Measurements from ENCODE around the gene SERPINC1.
"Not testable (repeated sequence)": the region's sequence is repeated elsewhere in the genome, so short reads cannot be mapped to it uniquely, and the experiment has no call there.

SERPINC1 gene

GRCh38 chr1:173917149-173917548 lies at the start of gene SERPINC1:
SERPINC1 (minus strand) TSS chr1:173917327; CDS start chr1:173917259, 68 bp downstream.
- no peak for DNase-seq

GRCh38 chr1:173965896-173966295 lies 48.8 kb upstream of the SERPINC1 start:
- DNase-seq: not testable (repeated sequence)

- no peak for DNase-seq
Observed at GRCh38 chr1:173963477-173963876, 46.4 kb upstream of the SERPINC1 start.

- no peak for DNase-seq
Observed at GRCh38 chr1:173960625-173961024, 43.5 kb upstream of the SERPINC1 start.

GRCh38 chr1:173954179-173954578 lies 37.1 kb upstream of the SERPINC1 start:
- DNase-seq: no peak

GRCh38 chr1:173948594-173948993 lies 31.5 kb upstream of the SERPINC1 start:
- DNase-seq: no peak

- no peak for DNase-seq
Observed at GRCh38 chr1:173946380-173946921, 29.3 kb upstream of the SERPINC1 start.

GRCh38 chr1:173937062-173937461 lies 19.9 kb upstream of the SERPINC1 start:
- DNase-seq: no peak

- DNase-seq: no peak
Observed at GRCh38 chr1:173934440-173934839, 17.3 kb upstream of the SERPINC1 start.

- not testable (repeated sequence) for DNase-seq
Observed at GRCh38 chr1:173930541-173930940, 13.4 kb upstream of the SERPINC1 start.

- DNase-seq: no peak
Observed at GRCh38 chr1:173925306-173926242, 8.4 kb upstream of the SERPINC1 start.

GRCh38 chr1:173920861-173921260 lies 3.7 kb upstream of the SERPINC1 start:
- no peak for DNase-seq

GRCh38 chr1:173917635-173918493 lies 737 bp upstream of the SERPINC1 start:
- no peak for DNase-seq

GRCh38 chr1:173916667-173917066 lies 460 bp downstream of the SERPINC1 start:
- no peak for DNase-seq

GRCh38 chr1:173915596-173915995 lies 1.5 kb downstream of the SERPINC1 start:
- no peak for DNase-seq

- peak in 1 of 2 experiments; percentile 27 for DNase-seq
Observed at GRCh38 chr1:173914366-173914871, 2.7 kb downstream of the SERPINC1 start.

- no peak for DNase-seq
Observed at GRCh38 chr1:173913111-173913510, 4.0 kb downstream of the SERPINC1 start.

GRCh38 chr1:173903827-173904531 lies 13.1 kb downstream of the SERPINC1 start:
- DNase-seq: no peak

- no peak for DNase-seq
Observed at GRCh38 chr1:173900992-173901391, 16.1 kb downstream of the SERPINC1 start.

- no peak for DNase-seq
Observed at GRCh38 chr1:173900427-173900826, 16.7 kb downstream of the SERPINC1 start.

- no peak for DNase-seq
Observed at GRCh38 chr1:173894189-173894588, 22.9 kb downstream of the SERPINC1 start.

GRCh38 chr1:173893611-173894010 lies 23.5 kb downstream of the SERPINC1 start:
- DNase-seq: no peak

Data from NCI-H446 (cell line).